CD4-positive, alpha-beta T cell treated with Interferon gamma for 1 hour (primary cell): ENCODE measurements around the gene APOL1.
"Not testable (repeated sequence)": the region's sequence is repeated elsewhere in the genome, so short reads cannot be mapped to it uniquely, and the experiment has no call there.

Source experiments
- DNase-seq: peaks from one replicate; pipeline ENCODE4 v3.0.0-alpha.2; 2020

Gene APOL1

DNA sequence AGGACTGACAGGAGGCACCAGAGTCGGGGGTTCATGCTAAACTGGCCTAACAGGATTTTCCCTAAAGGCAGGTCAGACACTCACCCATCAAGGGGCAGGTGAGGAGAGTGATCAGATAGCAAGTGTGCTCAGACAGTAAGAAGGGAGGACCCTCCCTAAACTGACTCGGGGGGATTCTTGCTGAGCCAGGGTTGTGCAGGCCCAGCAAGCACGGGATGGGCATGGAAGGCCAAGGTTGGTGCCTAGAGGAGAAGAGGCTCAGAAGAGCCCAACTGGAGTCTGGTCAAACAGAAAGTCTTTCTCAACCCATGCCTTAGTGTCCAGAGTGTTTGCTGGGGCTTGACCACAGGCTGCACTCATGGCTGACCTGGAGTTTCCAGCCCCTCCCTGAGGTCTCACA is 6.2 kb upstream of the APOL1 start:
- no peak for DNase-seq

- no peak for DNase-seq
These were observed 5.0 kb upstream of the APOL1 start for GRCh38 chr22:36247955-36248354.

- DNase-seq: no peak
These were observed 3.8 kb upstream of the APOL1 start for GRCh38 chr22:36249160-36249559.

- not testable (repeated sequence) for DNase-seq
These were observed 2.5 kb upstream of the APOL1 start for GRCh38 chr22:36250292-36250960.

GRCh38 chr22:36251979-36252608 is 839 bp upstream of the APOL1 start:
- DNase-seq: not testable (repeated sequence)

DNA sequence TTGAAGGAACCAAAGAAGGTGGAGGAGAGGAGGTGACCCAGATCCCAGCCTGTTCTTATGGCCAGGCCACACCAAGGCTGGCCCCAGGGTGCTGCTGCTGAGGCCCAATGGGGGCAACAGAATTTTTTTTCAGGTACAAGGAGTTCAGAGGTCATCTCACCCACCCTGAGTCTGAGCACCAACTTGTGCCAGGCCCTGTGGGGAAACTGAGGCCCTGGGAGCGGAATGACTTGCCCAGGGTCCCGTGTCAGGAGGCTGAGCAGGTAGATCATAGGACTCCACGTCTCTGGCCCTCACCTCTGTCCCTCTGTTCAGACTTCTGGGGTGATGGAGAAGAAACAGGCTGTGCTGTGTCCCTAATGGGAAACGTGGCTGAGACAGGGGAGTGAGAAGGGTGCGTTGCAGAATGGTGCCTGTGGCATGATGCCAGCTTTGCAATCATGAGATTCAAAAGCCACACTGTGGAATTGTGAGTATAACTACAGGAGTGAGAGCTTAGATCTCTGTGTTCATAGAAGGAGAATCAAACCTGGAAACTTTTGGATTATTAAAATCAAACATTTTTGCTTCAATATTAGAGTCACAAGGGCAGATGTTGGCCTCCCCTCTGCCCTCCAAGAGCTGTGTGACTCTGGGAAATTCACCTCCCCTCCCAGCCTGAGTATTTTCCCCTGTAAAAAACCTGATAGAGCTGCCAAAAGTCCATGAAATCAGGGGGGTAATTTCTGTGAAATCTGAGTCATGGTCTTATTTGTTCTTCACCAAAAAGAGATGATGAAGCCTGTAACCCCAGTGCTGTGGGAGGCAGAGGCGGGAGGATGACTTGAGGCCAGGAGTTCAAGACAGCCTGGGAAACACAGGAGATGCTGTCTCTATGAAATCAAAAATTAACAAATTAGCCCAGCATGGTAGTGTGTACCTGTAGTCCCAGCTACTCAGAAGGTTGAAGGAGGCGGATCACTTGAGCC is 874 bp downstream of the APOL1 start:
- no peak for DNase-seq

DNA sequence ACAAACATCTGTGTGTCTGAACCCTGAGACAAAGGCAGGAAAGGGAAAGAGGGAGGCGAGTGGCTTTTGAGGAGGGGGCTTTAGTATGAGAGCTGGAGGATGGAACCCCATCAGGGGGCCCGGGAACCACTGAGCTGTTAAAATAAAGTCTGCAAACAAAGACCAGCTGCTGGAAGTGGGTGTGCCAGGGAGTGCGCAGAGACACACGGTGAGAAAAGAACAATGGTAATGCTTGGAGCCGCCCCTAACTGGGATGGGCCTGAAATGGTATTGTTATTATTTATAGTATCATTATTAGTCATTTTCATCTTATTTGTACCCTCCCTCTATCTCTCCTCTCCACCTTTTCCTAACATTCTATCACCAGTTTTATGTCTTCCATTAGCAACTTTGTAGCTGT is 2.6 kb downstream of the APOL1 start:
- not testable (repeated sequence) for DNase-seq

GRCh38 chr22:36256478-36256877 is 3.5 kb downstream of the APOL1 start:
- no peak for DNase-seq

GRCh38 chr22:36257308-36257707 is 4.4 kb downstream of the APOL1 start:
- no peak for DNase-seq

DNA sequence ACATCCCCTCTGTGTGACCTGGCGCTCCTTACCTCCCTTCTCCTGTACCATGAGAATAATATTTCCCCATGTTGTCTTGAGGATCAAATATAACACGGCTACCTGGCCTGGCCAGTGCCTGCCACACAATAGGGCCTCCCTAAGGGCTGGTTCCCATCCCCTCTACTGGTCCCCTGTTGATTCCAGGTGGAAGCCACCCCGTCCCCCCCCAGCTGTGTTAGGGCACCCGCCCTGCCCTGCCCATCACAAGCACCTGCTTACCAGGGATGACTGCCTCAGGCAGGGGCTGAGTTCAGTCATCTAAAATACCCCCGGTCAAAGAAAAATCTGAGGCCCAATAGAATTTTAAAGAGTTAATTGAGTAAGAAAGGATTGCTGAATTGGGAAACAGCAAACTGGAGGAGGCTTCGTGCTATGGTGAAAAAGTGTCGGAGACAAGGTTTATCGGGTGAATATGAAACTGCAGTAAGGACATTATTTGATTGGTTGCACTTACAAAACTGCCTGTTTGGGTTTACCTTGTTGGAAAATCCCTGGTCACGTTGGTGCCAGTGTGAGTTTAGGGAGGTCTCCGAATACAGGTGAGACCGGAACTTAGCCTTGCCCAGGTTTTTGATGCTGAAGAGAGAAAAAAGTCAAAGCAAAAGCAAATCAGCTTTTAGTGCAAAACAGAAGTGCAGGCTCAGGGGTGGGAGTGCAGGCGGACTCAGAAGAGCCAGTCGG is 5.2 kb downstream of the APOL1 start:
- DNase-seq: no peak

DNA sequence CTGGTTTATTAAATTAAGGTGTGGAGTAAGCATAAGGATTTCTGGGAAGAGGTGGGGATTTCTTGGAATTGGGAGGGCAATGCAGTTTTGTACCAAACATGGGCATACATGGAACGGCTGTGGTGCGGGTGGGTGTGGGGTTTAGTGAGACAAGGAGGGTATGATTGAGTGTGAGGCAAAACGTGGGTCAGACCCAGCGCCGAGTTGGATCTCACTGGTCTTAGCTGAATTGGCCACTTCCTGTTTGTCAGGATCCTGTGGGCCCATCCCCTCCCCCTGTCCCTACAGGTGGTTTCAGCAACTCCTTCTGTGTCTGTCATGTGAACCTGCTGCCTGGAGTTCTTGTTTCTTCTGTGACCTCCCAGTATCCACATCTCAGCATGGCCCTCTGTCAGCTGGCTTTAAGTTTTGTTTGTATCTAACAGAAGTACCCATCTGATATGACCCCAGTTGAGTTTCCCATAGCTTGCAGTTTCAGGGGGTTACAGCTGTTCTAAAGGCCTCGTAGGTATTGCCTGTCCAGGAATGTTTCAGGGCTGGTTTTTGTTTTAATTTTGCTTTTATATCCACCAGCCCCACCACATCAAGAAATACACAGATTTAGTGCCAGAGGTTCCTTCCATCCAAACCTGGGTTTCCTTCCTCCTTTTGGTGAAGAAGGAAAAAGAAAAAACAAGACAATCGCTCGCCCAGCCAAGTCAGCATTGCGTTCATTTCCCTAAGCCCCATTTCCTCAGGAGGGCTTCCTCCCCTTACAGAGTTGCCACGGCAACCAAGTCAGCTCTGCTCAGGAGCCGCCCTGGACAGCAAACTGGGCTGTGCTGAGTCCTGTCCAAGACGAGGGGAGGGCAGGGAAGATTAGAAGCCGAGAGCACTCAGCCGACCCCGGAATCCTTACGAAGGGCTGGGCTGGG is 6.0 kb downstream of the APOL1 start:
- DNase-seq: no peak

DNA sequence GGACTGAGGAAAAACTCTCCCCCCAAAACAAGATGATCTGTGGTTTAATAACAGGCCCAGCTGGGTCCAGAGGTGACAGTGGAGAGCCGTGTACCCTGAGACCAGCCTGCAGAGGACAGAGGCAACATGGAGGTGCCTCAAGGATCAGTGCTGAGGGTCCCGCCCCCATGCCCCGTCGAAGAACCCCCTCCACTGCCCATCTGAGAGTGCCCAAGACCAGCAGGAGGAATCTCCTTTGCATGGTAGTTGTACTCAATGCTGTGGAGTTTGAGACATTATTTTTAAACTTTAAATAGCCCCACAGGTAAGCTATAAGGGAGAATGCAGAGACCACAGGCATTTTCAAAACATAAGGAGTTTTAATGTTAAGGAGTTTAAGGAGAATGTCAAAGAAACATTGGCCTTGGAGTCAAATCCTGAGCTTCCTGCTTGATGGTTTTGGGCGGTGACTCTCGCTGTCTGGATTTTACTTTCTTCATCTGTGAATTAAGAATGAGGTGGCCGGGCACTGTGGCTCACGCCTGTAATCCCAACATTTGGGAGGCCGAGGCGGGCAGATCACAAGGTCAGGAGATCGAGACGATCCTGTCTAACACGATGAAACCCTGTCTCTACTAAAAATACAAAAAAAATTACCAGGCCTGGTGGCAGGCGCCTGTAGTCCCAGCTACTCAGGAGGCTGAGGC is 6.8 kb downstream of the APOL1 start:
- DNase-seq: no peak

- not testable (repeated sequence) for DNase-seq
These were observed 8.7 kb downstream of the APOL1 start for GRCh38 chr22:36261675-36262074.

GRCh38 chr22:36262307-36262706 is 9.4 kb downstream of the APOL1 start:
- DNase-seq: not testable (repeated sequence)

DNA sequence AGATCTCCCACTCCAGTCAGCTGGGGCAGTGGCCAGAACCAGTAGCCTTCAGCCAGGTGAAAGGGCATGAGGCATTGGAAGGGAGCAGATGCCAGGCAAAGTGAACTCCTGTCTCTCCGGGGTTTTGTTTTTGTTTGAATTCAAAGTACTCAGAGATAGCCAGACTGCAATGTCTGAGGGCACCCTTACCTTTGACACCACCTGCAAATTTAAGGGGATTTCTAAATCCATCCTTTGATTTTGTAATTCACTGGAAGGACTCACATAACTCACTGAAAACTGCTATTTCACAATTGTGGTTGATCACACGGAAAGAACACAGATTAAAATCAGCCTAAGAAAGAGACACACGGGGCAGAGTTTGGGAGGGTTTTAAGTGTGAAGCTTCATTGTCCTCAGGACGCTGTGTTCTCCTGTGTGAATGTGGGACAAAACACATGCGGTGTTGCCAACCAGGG is 10.3 kb downstream of the APOL1 start:
- DNase-seq: not testable (repeated sequence)

DNA sequence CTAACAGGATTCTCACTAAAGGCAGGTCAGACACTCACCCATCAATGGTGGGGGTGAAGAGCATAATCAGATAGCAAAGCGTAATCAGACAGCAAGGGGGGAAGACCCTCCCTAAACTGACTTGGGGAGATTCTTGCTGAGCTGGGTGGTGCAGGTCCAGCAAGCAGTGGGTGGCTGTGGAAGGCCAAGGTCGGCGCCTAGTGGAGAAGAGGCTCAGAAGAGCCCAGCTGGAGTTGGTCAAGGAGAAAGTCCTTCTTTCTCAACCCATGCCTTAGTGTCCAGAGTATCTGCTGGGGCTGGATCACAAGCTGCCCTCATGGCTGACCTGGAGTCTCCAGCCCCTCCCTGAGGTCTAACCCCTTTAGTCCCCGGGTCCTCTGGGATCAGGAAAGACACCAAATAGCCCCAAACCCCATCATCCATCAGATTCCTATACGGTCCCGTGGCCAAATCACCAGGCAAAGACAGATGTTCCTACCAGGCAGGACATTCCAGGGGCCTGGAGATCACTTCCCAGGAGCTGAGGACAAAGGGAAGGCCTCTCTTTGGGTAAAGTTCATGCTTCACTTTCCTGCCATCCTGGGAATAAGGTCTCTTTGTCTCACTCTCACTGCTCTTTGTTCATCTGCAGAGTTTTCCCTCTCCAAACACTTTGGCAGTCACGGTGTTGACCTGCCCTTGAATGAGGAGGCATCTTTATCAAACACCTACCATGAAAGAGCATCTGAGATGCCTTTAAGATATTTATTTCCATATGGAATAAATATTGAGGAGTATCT is 11.1 kb downstream of the APOL1 start:
- not testable (repeated sequence) for DNase-seq

GRCh38 chr22:36267058-36267457 is 14.1 kb downstream of the APOL1 start:
- no peak for DNase-seq

- no peak for DNase-seq
These were observed 15.1 kb downstream of the APOL1 start for GRCh38 chr22:36267896-36268485.

DNA sequence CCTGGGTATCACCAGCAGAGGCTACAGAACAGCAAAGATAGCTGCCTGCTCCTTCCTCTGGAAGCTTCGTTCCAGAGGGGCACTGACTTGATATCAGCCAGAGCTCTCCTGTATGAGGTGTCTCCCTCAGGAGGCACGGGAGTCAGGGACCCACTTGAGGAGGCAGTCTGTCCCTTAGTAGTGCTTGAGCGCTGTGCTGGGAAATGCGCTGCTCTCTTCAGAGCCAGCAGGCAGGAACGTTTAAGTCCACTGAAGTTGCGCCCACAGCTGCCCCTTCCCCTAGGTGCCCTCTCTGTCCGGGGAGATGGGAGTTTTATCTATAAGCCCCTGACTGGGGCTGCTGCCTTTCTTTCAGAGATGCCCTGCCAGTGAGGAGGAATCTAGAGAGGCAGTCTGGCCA is 18.3 kb downstream of the APOL1 start:
- DNase-seq: not testable (repeated sequence)

DNA sequence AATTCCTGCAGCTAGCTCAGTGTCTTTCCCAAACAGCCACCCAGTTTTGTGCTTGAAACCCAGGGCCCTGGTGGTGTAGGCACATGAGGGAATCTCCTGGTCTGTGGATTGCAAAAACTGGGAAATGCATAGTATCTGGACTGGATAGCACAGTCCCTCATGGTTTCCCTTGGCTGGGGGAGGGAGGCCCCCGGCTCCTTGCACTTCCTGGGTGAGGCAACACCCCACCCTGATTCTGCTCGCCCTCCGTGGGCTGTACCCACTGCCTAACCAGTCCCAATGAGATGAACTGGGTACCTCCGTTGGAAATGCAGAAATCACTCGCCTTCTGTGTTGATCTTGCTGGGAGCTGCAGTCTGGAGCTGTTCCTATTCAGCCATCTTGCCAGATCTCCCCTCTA is 19.0 kb downstream of the APOL1 start:
- DNase-seq: not testable (repeated sequence)
